Measurements from ENCODE around the gene SPATA17. TPM values are rescaled to one million over a fixed set of nuclear protein-coding genes. Genes with fewer than 3 reads are reported as not detected.

SPATA17 gene
- total and polyA plus RNA-seq, 2 experiments from 2014 or later = 1.00 to 2.9 TPM

DNA sequence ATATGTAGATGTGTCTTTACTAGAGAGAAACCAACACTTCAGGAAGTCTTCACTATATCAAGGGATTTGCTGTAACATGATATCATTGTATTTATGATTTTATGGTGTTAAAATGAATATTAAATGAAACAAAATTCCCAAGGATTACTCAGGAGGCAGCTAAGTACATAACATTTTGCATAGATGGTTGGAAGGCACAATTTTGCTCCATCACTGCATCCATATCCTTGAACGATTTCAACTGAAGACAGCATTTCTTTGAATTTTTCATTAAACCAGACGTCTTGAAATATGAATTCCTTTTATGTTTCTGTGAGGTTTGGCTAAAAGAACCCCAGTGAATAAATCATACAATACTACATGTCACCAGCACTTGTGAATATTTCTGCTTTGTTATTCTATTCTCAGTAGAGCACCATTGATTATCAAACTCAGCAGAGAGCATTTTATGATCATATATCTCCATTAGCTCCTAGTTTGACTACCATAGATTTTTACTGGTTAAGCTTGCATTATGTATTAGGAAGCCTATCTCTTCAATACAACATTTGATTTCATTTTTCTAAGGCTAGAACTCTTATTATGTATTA lies 37.3 kb downstream of the SPATA17 start:
- no peaks in the 10 kb centered on the region for H4K20me1 ChIP-seq (ENCODE audit: insufficient read depth, poor library complexity, severe bottlenecking)
- no peak for DNase-seq (ENCODE audit: low spot score)
- no peaks in the 10 kb centered on the region for H3K9me2 ChIP-seq (replicated peaks; ENCODE audit: insufficient read depth)
- no peak overlapping the region for H3K27ac ChIP-seq
- no peaks in the 10 kb centered on the region for H3K79me2 ChIP-seq
- no peak overlapping the region for H3K4me2 ChIP-seq
- 78% methylated on average over 2 of the region's 2 CpGs for WGBS (ENCODE audit: low lambda C conversion rate, missing lambda C conversion rate)
- no peaks in the 10 kb centered on the region for H3K27me3 ChIP-seq
- no peaks in the 10 kb centered on the region for H3K36me3 ChIP-seq (replicated peaks; ENCODE audit: insufficient read depth, low read depth)
- H3K4me3 ChIP-seq = no peak overlapping the region
- no peaks in the 10 kb centered on the region for H3K9me3 ChIP-seq (ENCODE audit: low read depth)
- H2AFZ ChIP-seq = no peak overlapping the region
- TF ChIP-seq EZH2 (IDR thresholded peaks at IDR 0.05; ENCODE audit: borderline replicate concordance) = no peak
- TF ChIP-seq, protein P1, sequence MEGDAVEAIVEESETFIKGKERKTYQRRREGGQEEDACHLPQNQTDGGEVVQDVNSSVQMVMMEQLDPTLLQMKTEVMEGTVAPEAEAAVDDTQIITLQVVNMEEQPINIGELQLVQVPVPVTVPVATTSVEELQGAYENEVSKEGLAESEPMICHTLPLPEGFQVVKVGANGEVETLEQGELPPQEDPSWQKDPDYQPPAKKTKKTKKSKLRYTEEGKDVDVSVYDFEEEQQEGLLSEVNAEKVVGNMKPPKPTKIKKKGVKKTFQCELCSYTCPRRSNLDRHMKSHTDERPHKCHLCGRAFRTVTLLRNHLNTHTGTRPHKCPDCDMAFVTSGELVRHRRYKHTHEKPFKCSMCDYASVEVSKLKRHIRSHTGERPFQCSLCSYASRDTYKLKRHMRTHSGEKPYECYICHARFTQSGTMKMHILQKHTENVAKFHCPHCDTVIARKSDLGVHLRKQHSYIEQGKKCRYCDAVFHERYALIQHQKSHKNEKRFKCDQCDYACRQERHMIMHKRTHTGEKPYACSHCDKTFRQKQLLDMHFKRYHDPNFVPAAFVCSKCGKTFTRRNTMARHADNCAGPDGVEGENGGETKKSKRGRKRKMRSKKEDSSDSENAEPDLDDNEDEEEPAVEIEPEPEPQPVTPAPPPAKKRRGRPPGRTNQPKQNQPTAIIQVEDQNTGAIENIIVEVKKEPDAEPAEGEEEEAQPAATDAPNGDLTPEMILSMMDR (IDR thresholded peaks at IDR 0.05; ENCODE audit: poor library complexity) = no peak
- no peak for TF ChIP-seq EZH2phosphoT487 (IDR thresholded peaks at IDR 0.05; ENCODE audit: low read depth, severe bottlenecking, unreplicated experiment)
- no peaks in the 10 kb centered on the region for H3K4me1 ChIP-seq (ENCODE audit: insufficient read depth)

DNA sequence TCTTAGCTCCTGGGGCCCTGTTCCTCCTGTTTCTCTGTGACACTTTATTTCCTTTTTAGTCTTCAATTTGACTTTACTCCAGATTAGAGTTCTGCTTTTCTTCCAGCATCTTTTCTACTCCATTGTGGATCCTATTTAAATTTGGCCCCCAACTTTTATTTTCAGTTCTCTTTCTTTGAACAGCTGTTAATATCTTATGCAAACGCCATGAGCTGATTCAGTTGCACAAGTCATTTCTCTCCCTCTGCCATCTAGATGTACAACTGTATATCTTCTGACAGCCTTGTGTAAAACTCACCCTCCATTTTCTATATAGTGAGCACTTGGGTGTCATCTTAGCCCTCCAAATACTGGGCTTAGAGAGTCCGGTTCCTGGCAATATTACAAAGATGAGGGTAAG lies 42.2 kb downstream of the SPATA17 start:
- WGBS (ENCODE audit: low lambda C conversion rate, missing lambda C conversion rate) = 80% methylated on average over 2 of the region's 2 CpGs
- TF ChIP-seq EZH2 (IDR thresholded peaks at IDR 0.05; ENCODE audit: borderline replicate concordance) = no peak
- TF ChIP-seq EZH2phosphoT487 (IDR thresholded peaks at IDR 0.05; ENCODE audit: low read depth, severe bottlenecking, unreplicated experiment) = no peak
- TF ChIP-seq, protein P1 (IDR thresholded peaks at IDR 0.05; ENCODE audit: poor library complexity) = no peak
- H3K36me3 ChIP-seq (replicated peaks; ENCODE audit: insufficient read depth, low read depth) = no peaks in the 10 kb centered on the region
- no peak overlapping the region for H3K27ac ChIP-seq
- H3K9me3 ChIP-seq (ENCODE audit: low read depth) = no peaks in the 10 kb centered on the region
- H3K4me1 ChIP-seq (ENCODE audit: insufficient read depth) = no peaks in the 10 kb centered on the region
- H4K20me1 ChIP-seq (ENCODE audit: insufficient read depth, poor library complexity, severe bottlenecking) = no peaks in the 10 kb centered on the region
- H2AFZ ChIP-seq = no peak overlapping the region
- no peaks in the 10 kb centered on the region for H3K27me3 ChIP-seq
- no peaks in the 10 kb centered on the region for H3K79me2 ChIP-seq
- no peak overlapping the region for H3K4me2 ChIP-seq
- DNase-seq (ENCODE audit: low spot score) = no peak
- no peaks in the 10 kb centered on the region for H3K9me2 ChIP-seq (replicated peaks; ENCODE audit: insufficient read depth)
- H3K4me3 ChIP-seq = no peak overlapping the region

DNA sequence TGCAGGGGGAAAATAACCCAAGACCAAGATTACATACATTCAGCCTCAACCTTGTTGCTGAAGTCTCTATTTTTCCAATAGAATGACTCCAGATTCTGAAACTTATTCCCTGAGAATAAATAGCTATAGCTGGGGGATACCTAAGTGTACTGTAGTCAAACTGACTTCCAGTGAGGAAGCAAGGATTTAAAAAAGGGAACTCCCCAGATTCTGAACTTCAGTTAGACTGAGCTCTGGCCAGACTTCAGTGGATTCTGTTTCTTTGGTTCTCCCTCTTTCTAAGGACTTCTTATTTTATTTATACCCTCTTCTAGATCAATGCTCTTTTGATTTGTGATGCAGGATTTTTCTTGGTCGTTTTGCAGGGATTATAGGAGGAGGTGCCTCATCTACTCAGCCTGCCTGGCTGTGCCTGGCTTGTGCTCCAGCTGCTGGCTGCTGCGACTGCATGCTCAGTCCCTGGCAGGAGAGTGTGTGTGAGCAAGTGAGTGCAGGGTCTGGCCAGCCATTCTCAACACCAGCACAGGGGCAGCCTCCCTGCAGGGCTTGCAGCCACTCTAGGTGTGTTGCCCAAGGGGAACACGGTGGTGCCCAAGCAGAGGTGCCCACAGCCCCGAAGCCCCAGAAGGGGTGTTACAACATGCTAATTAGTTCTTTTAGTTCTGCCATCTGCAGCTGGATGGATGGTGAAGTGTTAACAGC lies 43.0 kb downstream of the SPATA17 start:
- Histone ChIP-seq H2AFZ (no peak overlapping the region), H3K79me2 (no peaks in the 10 kb centered on the region), H3K27me3 (no peaks in the 10 kb centered on the region), H3K4me1 (ENCODE audit: insufficient read depth) (no peaks in the 10 kb centered on the region), H4K20me1 (ENCODE audit: insufficient read depth, poor library complexity, severe bottlenecking) (no peaks in the 10 kb centered on the region), H3K9me2 (replicated peaks; ENCODE audit: insufficient read depth) (no peaks in the 10 kb centered on the region), H3K4me2 (no peak overlapping the region), H3K36me3 (replicated peaks; ENCODE audit: insufficient read depth, low read depth) (no peaks in the 10 kb centered on the region), H3K27ac (no peak overlapping the region), H3K4me3 (no peak overlapping the region), H3K9me3 (ENCODE audit: low read depth) (no peaks in the 10 kb centered on the region)
- no peak for DNase-seq (ENCODE audit: low spot score)
- 71% methylated on average over 4 of the region's 4 CpGs for WGBS (ENCODE audit: low lambda C conversion rate, missing lambda C conversion rate)
- TF ChIP-seq, protein P1 (IDR thresholded peaks at IDR 0.05; ENCODE audit: poor library complexity) = no peak
- TF ChIP-seq EZH2 (IDR thresholded peaks at IDR 0.05; ENCODE audit: borderline replicate concordance) = no peak
- TF ChIP-seq EZH2phosphoT487 (IDR thresholded peaks at IDR 0.05; ENCODE audit: low read depth, severe bottlenecking, unreplicated experiment) = no peak

Data from hepatocyte (in vitro differentiated cells).